NCI-H187 treated with DMSO at 0.1 percent for 48 hours (cell line): Measurements from ENCODE around the gene COL27A1.

Experiments used
- DNase-seq: peaks from one replicate; lab custom pipeline; 2025; lab: John Stamatoyannopoulos, UW

COL27A1 gene

GRCh38 chr9:114206221-114206789 is 51.0 kb downstream of the COL27A1 start:
- DNase-seq = no peak

DNA sequence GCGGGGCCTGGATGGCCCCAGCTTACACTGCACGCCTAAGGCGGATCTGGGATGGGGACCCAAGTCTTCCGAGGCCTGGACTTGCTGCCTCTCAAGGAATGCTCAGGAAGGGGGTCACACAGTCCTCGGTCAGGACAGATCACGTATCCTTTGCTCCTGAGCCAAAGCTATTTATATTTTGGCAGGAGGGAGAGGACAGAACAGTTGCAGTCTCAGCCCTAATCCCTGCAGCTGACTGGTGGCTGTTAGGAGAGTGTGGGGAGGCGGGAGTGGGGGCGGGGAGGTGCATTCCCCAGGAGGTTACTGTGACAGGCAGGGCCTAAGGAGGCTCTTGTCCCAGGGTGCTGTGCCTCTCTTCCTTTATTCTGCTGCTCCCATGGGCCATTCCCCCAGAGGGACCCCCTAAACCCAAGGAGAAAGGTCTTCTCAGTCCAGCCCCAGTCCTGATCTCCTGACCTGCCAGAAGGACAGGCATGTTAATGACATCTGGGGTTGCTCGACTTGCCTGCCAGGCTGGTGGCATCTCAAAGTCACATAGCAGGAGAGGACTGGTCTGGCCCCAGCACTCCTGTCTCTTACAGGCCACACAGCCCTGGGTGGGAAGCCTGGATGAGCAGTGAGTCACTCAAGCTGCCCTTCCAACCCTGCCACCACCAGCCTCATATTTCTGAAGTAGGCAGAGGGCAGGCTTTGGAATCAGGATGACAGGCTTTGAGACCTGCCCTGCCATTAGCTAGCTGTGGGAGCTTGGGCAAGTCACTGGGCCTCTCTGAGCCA is 51.9 kb downstream of the COL27A1 start:
- DNase-seq = no peak

DNA sequence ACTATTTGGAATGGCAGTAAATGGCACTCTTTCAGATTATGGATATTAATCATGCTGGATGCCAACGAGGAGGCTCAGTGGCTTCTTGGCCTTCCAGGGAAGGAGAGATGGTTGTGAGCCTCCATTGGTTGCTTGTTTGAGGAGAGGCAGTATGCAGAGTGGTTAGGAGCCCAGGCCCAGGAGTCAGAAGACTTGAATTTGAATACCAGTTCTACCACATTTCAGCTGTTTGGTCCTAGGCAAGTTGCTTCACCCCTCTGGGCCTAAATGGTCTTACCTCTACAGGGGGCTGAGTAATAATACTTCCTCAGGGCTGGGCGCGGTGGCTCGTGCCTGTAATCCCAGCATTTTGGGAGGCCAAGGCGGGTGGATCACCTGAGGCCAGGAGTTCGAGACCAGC is 52.5 kb downstream of the COL27A1 start:
- DNase-seq = no peak

- DNase-seq = no peak
Observed at GRCh38 chr9:114209151-114209550, 53.8 kb downstream of the COL27A1 start.

GRCh38 chr9:114210136-114210535 is 54.8 kb downstream of the COL27A1 start:
- no peak for DNase-seq

DNA sequence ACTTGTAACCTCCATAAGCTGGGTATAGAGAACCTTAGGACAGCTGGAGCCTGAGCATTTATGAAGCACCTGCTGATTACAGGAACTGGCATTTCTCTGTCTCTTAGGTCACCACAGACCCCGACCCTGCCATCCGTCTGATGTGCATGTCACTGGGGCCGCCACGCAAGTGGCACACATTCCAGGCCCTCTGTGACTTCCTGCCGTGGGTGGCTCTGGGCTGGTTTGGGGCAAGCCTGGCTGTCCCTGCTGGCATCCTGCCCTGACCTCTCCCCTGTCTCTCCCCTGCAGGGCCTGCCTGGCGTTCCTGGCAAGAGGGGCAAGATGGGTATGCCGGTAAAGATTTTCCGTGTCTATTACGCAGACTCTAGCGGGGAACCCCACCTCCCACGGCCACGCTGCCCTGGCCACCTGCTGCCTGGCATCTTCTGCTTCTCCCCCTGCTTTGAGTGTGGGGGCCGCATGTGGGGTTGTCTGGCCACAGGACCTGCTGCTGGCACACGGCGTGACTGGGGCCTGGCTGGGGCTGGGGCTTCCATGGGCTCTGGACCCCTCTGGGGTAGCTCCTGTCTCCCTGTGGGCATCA is 55.4 kb downstream of the COL27A1 start:
- no peak for DNase-seq

GRCh38 chr9:114212826-114213225 is 57.5 kb downstream of the COL27A1 start:
- no peak for DNase-seq

- no peak for DNase-seq
Observed at GRCh38 chr9:114213566-114213965, 58.2 kb downstream of the COL27A1 start.

- no peak for DNase-seq
Observed at GRCh38 chr9:114214181-114214580, 58.8 kb downstream of the COL27A1 start.

DNA sequence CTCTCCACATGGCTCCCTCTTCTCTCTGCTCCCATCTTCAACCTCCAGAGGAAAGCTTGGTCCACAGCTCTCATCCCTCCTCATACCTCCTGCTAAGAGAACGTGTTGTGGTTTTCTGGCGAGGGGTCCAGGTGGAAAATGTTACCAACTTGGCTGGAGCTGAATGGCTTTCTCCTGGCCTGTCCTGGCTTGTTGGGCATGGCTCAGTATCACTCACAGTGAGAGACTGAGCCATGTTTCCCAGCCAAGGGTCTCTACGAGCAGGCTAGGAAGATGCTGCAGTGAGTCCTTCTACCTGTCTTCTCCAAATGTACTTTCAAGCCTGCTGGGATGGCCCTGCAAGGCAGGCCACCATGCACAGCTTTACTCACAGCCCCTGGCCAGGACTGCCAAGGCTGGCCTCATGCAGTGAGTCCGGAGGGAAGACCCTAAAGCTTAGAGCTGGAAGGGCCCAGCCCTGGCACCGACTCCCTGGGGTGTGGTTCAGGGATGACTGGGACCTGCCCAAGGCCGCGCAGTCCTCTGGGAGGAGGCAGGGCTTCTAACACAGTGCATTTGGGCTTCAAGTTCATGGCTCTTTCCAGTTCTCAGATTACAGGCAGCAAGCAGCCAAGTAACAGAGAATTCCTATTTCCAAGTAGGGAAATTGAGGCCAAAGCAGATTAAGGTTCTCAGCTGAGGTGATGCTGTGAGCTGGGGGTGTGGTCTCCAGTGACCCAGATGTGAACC is 59.5 kb downstream of the COL27A1 start:
- no peak for DNase-seq

DNA sequence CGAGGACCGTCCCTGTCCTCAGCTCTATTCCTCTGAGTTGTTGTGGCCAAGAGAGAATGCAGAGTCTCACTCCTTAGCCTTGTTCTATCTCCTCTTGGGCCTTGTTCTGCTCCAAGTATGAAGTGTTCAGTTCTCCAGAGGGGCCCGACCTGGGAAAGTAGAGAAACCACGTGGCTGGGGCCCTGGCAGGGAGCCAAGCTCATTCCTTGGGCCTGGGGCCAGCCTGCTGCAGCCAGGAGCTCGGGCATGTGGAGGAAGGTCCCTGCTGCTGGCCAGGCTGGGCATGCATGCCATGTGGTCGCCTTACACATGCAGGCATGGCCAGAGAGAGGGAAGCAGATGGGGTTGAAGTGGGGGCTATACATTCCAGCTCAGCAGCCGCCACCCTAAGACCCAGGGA is 60.7 kb downstream of the COL27A1 start:
- DNase-seq = no peak

GRCh38 chr9:114216976-114217375 is 61.6 kb downstream of the COL27A1 start:
- no peak for DNase-seq

DNA sequence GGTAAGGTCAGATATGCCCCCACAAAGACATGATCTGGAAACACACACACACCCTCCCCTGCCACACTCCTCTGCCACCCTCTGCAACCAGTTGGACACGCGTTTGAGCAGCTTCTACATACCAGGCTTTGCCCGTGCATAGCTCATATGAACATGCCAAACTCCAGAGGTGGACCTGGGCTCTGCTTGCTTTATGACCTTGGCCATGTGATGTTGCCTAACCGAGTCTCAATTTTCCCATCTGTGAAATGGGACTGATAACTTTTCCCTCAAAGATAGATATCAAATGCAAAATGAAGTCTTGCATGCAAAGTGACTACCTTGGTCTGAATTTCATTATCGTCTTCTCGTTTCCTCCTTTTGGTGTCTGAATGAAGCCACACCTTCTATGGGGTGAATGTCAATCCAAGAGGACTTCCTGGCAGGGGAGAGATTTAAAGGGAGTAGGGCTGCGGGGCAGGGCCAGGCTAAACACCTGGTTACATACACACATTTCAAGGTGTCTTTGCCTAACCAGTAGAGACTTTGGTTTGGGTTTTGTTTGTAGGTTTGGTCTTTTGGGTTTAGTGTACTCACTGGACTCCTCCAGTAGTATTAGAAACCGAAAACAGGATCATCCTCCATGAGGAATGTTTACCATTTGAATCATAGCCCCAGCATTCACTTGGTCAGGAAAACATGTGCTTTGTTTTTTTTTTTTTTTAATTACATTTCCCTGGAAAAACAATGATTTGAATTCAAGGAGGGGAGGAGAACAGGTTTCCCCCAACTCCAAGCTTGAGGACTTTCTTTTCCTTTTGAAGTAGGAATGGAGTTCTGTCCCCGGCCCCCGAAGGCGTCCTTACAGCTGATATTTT is 63.2 kb downstream of the COL27A1 start:
- no peak for DNase-seq

GRCh38 chr9:114220061-114220541 is 64.8 kb downstream of the COL27A1 start:
- DNase-seq = no peak

GRCh38 chr9:114221706-114222465 is 66.5 kb downstream of the COL27A1 start:
- DNase-seq = no peak

DNA sequence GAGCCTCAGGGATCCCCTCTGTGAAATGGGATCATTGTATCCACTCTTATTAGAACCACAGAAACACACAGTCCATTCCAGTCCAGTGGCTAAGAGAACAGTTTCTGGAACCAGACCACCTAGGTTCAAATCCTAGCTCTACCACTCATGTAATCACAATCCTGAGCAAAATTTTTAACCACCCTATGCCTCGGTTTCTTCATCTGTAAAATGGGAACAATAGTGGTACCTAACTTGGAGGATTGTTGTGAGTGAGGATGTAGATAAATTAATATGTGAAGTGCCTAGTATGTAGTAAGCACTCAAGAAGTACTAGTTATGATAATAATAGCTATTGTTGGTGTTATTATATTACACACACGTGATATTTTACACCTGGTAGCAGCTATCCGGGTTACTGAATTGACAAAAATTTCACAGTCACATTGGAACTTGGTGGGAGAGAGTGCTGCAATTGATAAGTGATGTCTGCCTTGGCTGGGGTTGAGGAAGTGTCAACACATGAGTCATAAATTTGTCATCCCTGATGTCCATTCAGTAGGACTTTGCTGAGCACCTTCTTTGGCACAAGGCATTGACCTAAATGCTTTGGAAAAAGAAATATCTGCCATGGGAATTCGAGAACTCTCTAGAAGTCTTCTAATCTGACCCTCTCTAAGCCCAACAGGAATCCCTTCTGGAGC is 68.4 kb downstream of the COL27A1 start:
- DNase-seq = no peak

- no peak for DNase-seq
Observed at GRCh38 chr9:114224247-114224610, 68.9 kb downstream of the COL27A1 start.

- DNase-seq = no peak
Observed at GRCh38 chr9:114225561-114226212, 70.3 kb downstream of the COL27A1 start.

DNA sequence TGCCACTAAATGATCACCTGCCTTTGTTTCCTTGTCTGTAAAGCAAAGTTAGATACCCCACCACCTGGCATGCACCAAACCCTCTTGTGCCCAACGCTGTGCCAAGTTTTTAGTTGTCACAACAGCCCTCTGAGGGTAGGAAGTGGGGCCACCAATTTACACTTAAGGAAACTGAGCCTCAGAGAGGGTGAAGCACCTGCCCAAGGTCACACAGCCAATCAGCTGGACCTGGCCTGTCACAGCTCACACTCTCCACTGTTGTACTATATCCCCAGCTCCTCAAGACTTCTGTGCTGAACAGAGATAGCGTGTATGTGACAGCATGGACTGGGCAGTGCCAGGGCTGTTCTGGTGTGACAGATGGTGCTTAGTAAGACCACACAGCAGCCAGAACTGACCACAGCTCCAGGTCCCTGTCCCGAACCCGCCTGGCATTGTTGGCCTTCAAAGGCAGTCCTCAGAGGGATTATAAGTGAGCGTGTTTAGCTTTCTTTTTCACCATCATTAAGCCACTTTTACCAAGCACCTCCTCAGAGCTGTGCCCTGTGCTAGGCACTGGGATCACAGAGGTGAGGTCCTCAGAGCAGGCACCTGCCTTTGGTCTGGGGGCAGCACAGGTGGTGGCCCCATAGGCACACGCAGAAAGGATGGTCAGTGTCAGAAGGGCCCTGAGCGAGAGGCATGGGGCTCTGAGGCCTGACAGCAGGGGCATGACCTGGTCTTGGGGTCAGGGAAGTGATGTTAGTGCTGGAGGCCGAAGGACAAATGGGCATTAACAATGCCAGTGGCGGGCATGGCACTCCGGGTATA is 71.1 kb downstream of the COL27A1 start:
- DNase-seq = no peak
